Common myeloid progenitor, CD34-positive (primary cell): ENCODE measurements around the gene SMAD9.

Source experiments
- CTCF ChIA-PET: fragments of 350-600 bp; sonication (Branson Sonifier 250); formaldehyde crosslinking; loops from one replicate; lab custom pipeline; 2021; ENCODE audit warnings: antibody characterized with exemption; lab: Charles Lee
- POLR2A ChIA-PET: fragments of 350-600 bp; sonication (Branson Sonifier 250); formaldehyde crosslinking; loops from one replicate; lab custom pipeline; 2021; ENCODE audit warnings: antibody characterized with exemption; lab: Charles Lee
- DNase-seq, 3 donors: peaks; one replicate each; pipeline versions ENCODE4 v3.0.0 to v3.0.0-alpha.2; 2013
- H3K27ac ChIP-seq, 2 experiments: 1 replicate in 1 of 2; 2 replicates in 1 of 2; pipeline ENCODE4 v1.7.0; 2013; ENCODE audit warnings: inconsistent platforms in 2 of 2, low read length in 2 of 2, mild to moderate bottlenecking in 2 of 2, low read depth in 1 of 2, moderate library complexity in 1 of 2; ENCODE audit not compliant: severe bottlenecking in 2 of 2, insufficient read depth in 1 of 2, poor library complexity in 1 of 2
- H3K27me3 ChIP-seq, 5 experiments: replicated peaks in 2 of 5; 1 replicate in 3 of 5; 2 replicates in 2 of 5; pipeline versions ENCODE4 v1.6.1 to v1.7.0; 2013; ENCODE audit warnings: low read length in 4 of 5, mild to moderate bottlenecking in 2 of 5, moderate library complexity in 2 of 5, inconsistent platforms in 1 of 5; ENCODE audit not compliant: insufficient read depth in 5 of 5, control insufficient read depth in 4 of 5
- H3K36me3 ChIP-seq, 4 experiments: 1 replicate in 2 of 4; 2 replicates in 2 of 4; pipeline versions ENCODE4 v1.6.1 to v1.7.0; 2013; ENCODE audit warnings: low read length in 3 of 4, control low read depth in 1 of 4, mild to moderate bottlenecking in 1 of 4; ENCODE audit not compliant: control insufficient read depth in 4 of 4, insufficient read depth in 4 of 4
- H3K4me1 ChIP-seq, 4 experiments: 1 replicate in 3 of 4; 2 replicates in 1 of 4; pipeline versions ENCODE4 v1.6.1 to v1.7.1; 2013; ENCODE audit warnings: low read length in 3 of 4, mild to moderate bottlenecking in 3 of 4, control low read depth in 1 of 4, inconsistent platforms in 1 of 4, moderate library complexity in 1 of 4; ENCODE audit not compliant: control insufficient read depth in 4 of 4, insufficient read depth in 4 of 4; ENCODE audit errors: control extremely low read depth in 1 of 4
- H3K4me3 ChIP-seq, 7 experiments: 1 replicate in 4 of 7; 2 replicates in 3 of 7; pipeline versions ENCODE4 v1.5.1 to v1.7.0; 2013; ENCODE audit warnings: mild to moderate bottlenecking in 7 of 7, low read length in 6 of 7, moderate library complexity in 6 of 7, inconsistent platforms in 2 of 7, low read depth in 2 of 7, control low read depth in 1 of 7; ENCODE audit not compliant: insufficient read depth in 4 of 7, control insufficient read depth in 1 of 7; ENCODE audit errors: extremely low read depth in 1 of 7
- H3K9me3 ChIP-seq, 5 experiments: 1 replicate in 4 of 5; 2 replicates in 1 of 5; pipeline versions ENCODE4 v1.6.1 to v1.7.1; 2013; ENCODE audit warnings: low read length in 4 of 5, mild to moderate bottlenecking in 2 of 5, inconsistent platforms in 1 of 5, low read depth in 1 of 5, moderate library complexity in 1 of 5; ENCODE audit not compliant: control insufficient read depth in 4 of 5, insufficient read depth in 2 of 5; ENCODE audit errors: control extremely low read depth in 1 of 5
- WGBS: methylation state at CpG from one replicate; pipeline ENCODE4 v1.1.5; 2013; ENCODE audit not compliant: insufficient coverage; 5-methylcytosine and 5-hydroxymethylcytosine counted together

Gene SMAD9

GRCh38 chr13:36850790-36851438 lies 69.1 kb downstream of the SMAD9 start:
- CTCF ChIA-PET: interaction anchor here (1.0 to 1.7 kb wide), 2 partner anchors 9 kb away, joined by 3 to 5 read pairs; no protein-coding TSS in a partner anchor
- no peaks in the 10 kb centered on the region for H3K27me3 ChIP-seq
- POLR2A ChIA-PET: no interaction called here
- H3K4me1 ChIP-seq: no peaks in the 10 kb centered on the region
- no peak overlapping the region for H3K27ac ChIP-seq
- H3K36me3 ChIP-seq: no peaks in the 10 kb centered on the region
- peak in 2 of 3 donors; percentile 31 to 38 for DNase-seq
- 81% methylated on average over 10 of the region's 13 CpGs for WGBS
- no peaks in the 10 kb centered on the region for H3K9me3 ChIP-seq
- H3K4me3 ChIP-seq: no peak overlapping the region

GRCh38 chr13:36848199-36848982 lies 71.6 kb downstream of the SMAD9 start:
- CTCF ChIA-PET: interaction anchor here (0.6 to 2.8 kb wide), 4 partner anchors 10 to 132 kb away, joined by 4 to 9 read pairs (median 6); no protein-coding TSS in a partner anchor
- WGBS: 64% methylated on average over 4 of the region's 6 CpGs
- Histone ChIP-seq H3K4me1 (no peaks in the 10 kb centered on the region), H3K36me3 (no peaks in the 10 kb centered on the region), H3K4me3 (no peak overlapping the region), H3K27ac (no peak overlapping the region), H3K9me3 (no peaks in the 10 kb centered on the region), H3K27me3 (no peaks in the 10 kb centered on the region)
- peak in 2 of 3 donors; percentile 30 to 35 for DNase-seq
- POLR2A ChIA-PET: no interaction called here

GRCh38 chr13:36847606-36848005 lies 72.4 kb downstream of the SMAD9 start:
- DNase-seq: no peak
- ChIA-PET CTCF (interaction anchor here (1.7 to 2.8 kb wide), 3 partner anchors 11 to 133 kb away, joined by 5 to 9 read pairs (median 8); no protein-coding TSS in a partner anchor), POLR2A (interaction anchor here (0.6 kb wide), 1 partner anchor 73 kb away, joined by 4 read pairs; the partner anchor contains the start of gene SMAD9)
- H3K4me3 ChIP-seq: no peak overlapping the region
- no peaks in the 10 kb centered on the region for H3K4me1 ChIP-seq
- WGBS: 70% methylated on average over 9 of the region's 9 CpGs
- H3K9me3 ChIP-seq: no peaks in the 10 kb centered on the region
- H3K27me3 ChIP-seq: no peaks in the 10 kb centered on the region
- H3K36me3 ChIP-seq: no peaks in the 10 kb centered on the region
- H3K27ac ChIP-seq: no peak overlapping the region

GRCh38 chr13:36841391-36841790 lies 78.6 kb downstream of the SMAD9 start:
- WGBS: 83% methylated on average over 3 of the region's 5 CpGs
- Histone ChIP-seq H3K27ac (no peak overlapping the region), H3K27me3 (no peaks in the 10 kb centered on the region), H3K36me3 (no peaks in the 10 kb centered on the region), H3K4me3 (no peak overlapping the region), H3K9me3 (no peaks in the 10 kb centered on the region), H3K4me1 (peaks cover 0 to 10% (median 4%) of the 10 kb centered on the region in 4 experiments)
- ChIA-PET CTCF (interaction anchor here (0.8 to 3.6 kb wide), 14 partner anchors 9 to 561 kb away, joined by 3 to 22 read pairs (median 4); no protein-coding TSS in a partner anchor), POLR2A (no interaction called here)
- DNase-seq: peak; percentile 25 to 44 (median 34)

GRCh38 chr13:36840718-36841250 lies 79.3 kb downstream of the SMAD9 start:
- Histone ChIP-seq H3K4me3 (no peak overlapping the region), H3K4me1 (peaks cover 0 to 10% (median 4%) of the 10 kb centered on the region in 4 experiments), H3K9me3 (no peaks in the 10 kb centered on the region), H3K27ac (no peak overlapping the region), H3K27me3 (no peaks in the 10 kb centered on the region), H3K36me3 (no peaks in the 10 kb centered on the region)
- no CpG with 5 or more reads among the region's 3 CpGs for WGBS
- peak in 2 of 3 donors; percentile 44 to 55 for DNase-seq
- ChIA-PET CTCF (interaction anchor here (0.8 to 3.6 kb wide), 13 partner anchors 9 to 561 kb away, joined by 3 to 22 read pairs (median 4); no protein-coding TSS in a partner anchor), POLR2A (no interaction called here)

- H3K27ac ChIP-seq: no peak overlapping the region
- H3K4me3 ChIP-seq: peak overlapping the region in 1 of 7 experiments; percentile 9
- 92% methylated on average over 7 of the region's 12 CpGs for WGBS
- ChIA-PET POLR2A (no interaction called here), CTCF (interaction anchor here (0.6 to 2.1 kb wide), 3 partner anchors 8 to 421 kb away, joined by 3 to 4 read pairs (median 3); no protein-coding TSS in a partner anchor)
- peaks cover 0 to 12% (median 5%) of the 10 kb centered on the region in 4 experiments for H3K4me1 ChIP-seq
- no peaks in the 10 kb centered on the region for H3K36me3 ChIP-seq
- no peak for DNase-seq
- H3K9me3 ChIP-seq: no peaks in the 10 kb centered on the region
- no peaks in the 10 kb centered on the region for H3K27me3 ChIP-seq
Measured at GRCh38 chr13:36839981-36840380, 80.1 kb downstream of the SMAD9 start.
